WTC11 (cell line): Measurements from ENCODE around the gene COL18A1. TPM values are rescaled to one million over a fixed set of nuclear protein-coding genes. Genes with fewer than 3 reads are reported as not detected.

Experiments
- ATAC-seq: fragments of 200-7000 bp; cut with Tn5 transposase; 2 replicates; pipeline ENCODE4 v1.10.0; 2021; ENCODE audit warnings: mild to moderate bottlenecking, moderate library complexity
- CTCF ChIA-PET: fragments of 300-600 bp; sonication (Branson Sonifier 250); formaldehyde crosslinking; loops from one replicate; lab custom pipeline; 2021; ENCODE audit warnings: antibody characterized with exemption; lab: Charles Lee
- POLR2A ChIA-PET: fragments of 350-600 bp; sonication (Branson Sonifier 250); formaldehyde crosslinking; loops from one replicate; lab custom pipeline; 2021; ENCODE audit warnings: antibody characterized with exemption; lab: Charles Lee
- DNase-seq: peaks from one replicate; pipeline ENCODE4 v3.0.0; 2021; ENCODE audit warnings: low spot score
- H3K27ac Mint-ChIP-seq: 2 replicates; pipeline ENCODE4 v1.8.0; 2021; ENCODE audit warnings: mixed read lengths
- H3K27me3 Mint-ChIP-seq: 2 replicates; pipeline ENCODE4 v1.8.0; 2021; ENCODE audit warnings: low read depth, mild to moderate bottlenecking, moderate library complexity, mixed read lengths
- H3K36me3 Mint-ChIP-seq: 2 replicates; pipeline ENCODE4 v1.8.0; 2021; ENCODE audit warnings: mixed read lengths
- H3K4me1 Mint-ChIP-seq: 2 replicates; pipeline ENCODE4 v1.8.0; 2022; ENCODE audit warnings: mixed read lengths
- H3K4me3 Mint-ChIP-seq: 2 replicates; pipeline ENCODE4 v1.8.0; 2021; ENCODE audit warnings: mild to moderate bottlenecking, moderate library complexity, mixed read lengths
- H3K9me3 Mint-ChIP-seq: 2 replicates; pipeline ENCODE4 v1.8.0; 2021; ENCODE audit warnings: mixed read lengths
- CREM ChIP-seq: sonication (generic); formaldehyde crosslinking; IDR thresholded peaks from 2 replicates; pipeline ENCODE4 v1.8.1; 2022; ENCODE audit warnings: mild to moderate bottlenecking, missing genetic modification reagents, moderate library complexity
- ETV6 ChIP-seq: sonication (generic); formaldehyde crosslinking; IDR thresholded peaks from 2 replicates; pipeline ENCODE4 v1.8.1; 2022; ENCODE audit warnings: mild to moderate bottlenecking, missing genetic modification reagents
- FOXK1 ChIP-seq: sonication (generic); formaldehyde crosslinking; IDR thresholded peaks from 2 replicates; pipeline ENCODE4 v1.8.0; 2022; ENCODE audit warnings: mild to moderate bottlenecking, moderate library complexity, missing genetic modification reagents
- GRHL2 ChIP-seq: fragments of 250-450 bp; sonication (Bioruptor Pico); IDR thresholded peaks from 2 replicates; pipeline ENCODE4 v1.8.0; 2022; ENCODE audit warnings: mild to moderate bottlenecking, moderate library complexity; ENCODE audit not compliant: insufficient replicate concordance, severe bottlenecking
- IRF2 ChIP-seq: sonication (generic); formaldehyde crosslinking; IDR thresholded peaks from 2 replicates; pipeline ENCODE4 v1.8.0; 2022; ENCODE audit warnings: low read depth, missing genetic modification reagents, borderline replicate concordance
- MYBL2 ChIP-seq: sonication (generic); formaldehyde crosslinking; IDR thresholded peaks from 2 replicates; pipeline ENCODE4 v1.8.1; 2023; ENCODE audit warnings: mild to moderate bottlenecking, moderate library complexity, missing genetic modification reagents
- NR2C2 ChIP-seq: sonication (generic); formaldehyde crosslinking; IDR thresholded peaks from 2 replicates; pipeline ENCODE4 v1.8.0; 2022; ENCODE audit warnings: mild to moderate bottlenecking, missing genetic modification reagents
- PRRX2 ChIP-seq: fragments of 250-450 bp; sonication (Bioruptor Pico); IDR thresholded peaks from 2 replicates; pipeline ENCODE4 v1.8.0; 2021; ENCODE audit warnings: mild to moderate bottlenecking
- SMAD4 ChIP-seq: sonication (generic); formaldehyde crosslinking; IDR thresholded peaks from 2 replicates; pipeline ENCODE4 v1.8.0; 2022; ENCODE audit warnings: mild to moderate bottlenecking, missing genetic modification reagents
- SP1 ChIP-seq: sonication (generic); formaldehyde crosslinking; conservative IDR thresholded peaks from 2 replicates; pipeline ENCODE4 v1.8.1; 2022; ENCODE audit warnings: missing genetic modification reagents
- total RNA-seq: library from RNA; stranded (reverse); gene quantifications from 3 replicates; pipeline ENCODE4 v1.2.3, GENCODE V29; 2021
- TF ChIP-seq, protein P1 (sequence below): sonication (generic); formaldehyde crosslinking; IDR thresholded peaks from 2 replicates; pipeline ENCODE4 v1.8.0; 2022; ENCODE audit warnings: mild to moderate bottlenecking, missing genetic modification reagents
- TF ChIP-seq, protein P2 (sequence below): fragments of 250-450 bp; sonication (Bioruptor Pico); IDR thresholded peaks from 2 replicates; pipeline ENCODE4 v2.1.2; 2022; ENCODE audit warnings: mild to moderate bottlenecking, moderate library complexity
- TF ChIP-seq, protein P3 (sequence below): sonication (generic); formaldehyde crosslinking; IDR thresholded peaks from 2 replicates; pipeline ENCODE4 v1.8.0; 2023; ENCODE audit warnings: mild to moderate bottlenecking, missing genetic modification reagents
- TF ChIP-seq, protein P4 (sequence below): fragments of 200-600 bp; IDR thresholded peaks from 2 replicates; pipeline ENCODE4 v1.8.0; 2022; ENCODE audit warnings: antibody characterized with exemption
- TF ChIP-seq, protein P5 (sequence below): sonication (generic); formaldehyde crosslinking; IDR thresholded peaks from 2 replicates; pipeline ENCODE4 v1.8.1; 2022; ENCODE audit warnings: missing genetic modification reagents, borderline replicate concordance
- TF ChIP-seq, protein P6 (sequence below): sonication (generic); formaldehyde crosslinking; IDR thresholded peaks from 2 replicates; pipeline ENCODE4 v1.8.0; 2022; ENCODE audit warnings: mild to moderate bottlenecking, missing genetic modification reagents
- TF ChIP-seq, protein P7 (sequence below): sonication (generic); formaldehyde crosslinking; IDR thresholded peaks from 2 replicates; pipeline ENCODE4 v1.8.0; 2022; ENCODE audit warnings: mild to moderate bottlenecking, missing genetic modification reagents
- TF ChIP-seq, protein P8 (sequence below): sonication (generic); formaldehyde crosslinking; IDR thresholded peaks from 2 replicates; pipeline ENCODE4 v1.8.1; 2022; ENCODE audit warnings: mild to moderate bottlenecking, moderate library complexity, missing genetic modification reagents
- TF ChIP-seq, protein P9 (sequence below): sonication (generic); formaldehyde crosslinking; IDR thresholded peaks from 2 replicates; pipeline ENCODE4 v1.8.0; 2022; ENCODE audit warnings: mild to moderate bottlenecking, missing genetic modification reagents

The COL18A1 gene
- total RNA-seq, 1 experiment from 2014 or later = 231 TPM

DNA sequence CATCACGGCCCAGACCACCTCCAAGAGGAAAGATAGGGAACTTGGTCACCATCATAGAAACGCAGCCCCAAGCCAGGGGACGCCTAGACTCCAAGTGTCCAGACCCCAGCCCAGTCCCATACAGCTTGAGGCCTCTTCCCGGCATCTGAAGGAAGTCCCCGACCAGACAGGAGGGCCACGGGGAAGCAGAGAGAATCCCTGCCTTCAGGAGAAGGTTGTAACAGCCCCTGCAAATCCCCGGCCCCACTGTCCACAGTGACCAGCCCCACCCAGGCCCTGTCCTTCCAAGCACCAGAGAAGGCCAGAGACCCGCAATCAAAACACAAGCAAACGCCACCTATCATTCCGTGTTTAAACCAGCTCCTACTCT lies 135.6 kb downstream of the COL18A1 start:
- Mint-ChIP-seq H3K27ac (no peak overlapping the region), H3K4me3 (peak overlapping the region; percentile 64)
- POLR2A ChIA-PET = no interaction called here
- DNase-seq (peak; percentile 5), ATAC-seq (no peak)
- CTCF ChIA-PET = interaction anchor here (1.0 kb wide), 1 partner anchor 15 kb away, joined by 4 read pairs; no protein-coding TSS in a partner anchor
- no peak for TF ChIP-seq GRHL2 (CRISPR knock-in tag)
- TF ChIP-seq, protein P1, sequence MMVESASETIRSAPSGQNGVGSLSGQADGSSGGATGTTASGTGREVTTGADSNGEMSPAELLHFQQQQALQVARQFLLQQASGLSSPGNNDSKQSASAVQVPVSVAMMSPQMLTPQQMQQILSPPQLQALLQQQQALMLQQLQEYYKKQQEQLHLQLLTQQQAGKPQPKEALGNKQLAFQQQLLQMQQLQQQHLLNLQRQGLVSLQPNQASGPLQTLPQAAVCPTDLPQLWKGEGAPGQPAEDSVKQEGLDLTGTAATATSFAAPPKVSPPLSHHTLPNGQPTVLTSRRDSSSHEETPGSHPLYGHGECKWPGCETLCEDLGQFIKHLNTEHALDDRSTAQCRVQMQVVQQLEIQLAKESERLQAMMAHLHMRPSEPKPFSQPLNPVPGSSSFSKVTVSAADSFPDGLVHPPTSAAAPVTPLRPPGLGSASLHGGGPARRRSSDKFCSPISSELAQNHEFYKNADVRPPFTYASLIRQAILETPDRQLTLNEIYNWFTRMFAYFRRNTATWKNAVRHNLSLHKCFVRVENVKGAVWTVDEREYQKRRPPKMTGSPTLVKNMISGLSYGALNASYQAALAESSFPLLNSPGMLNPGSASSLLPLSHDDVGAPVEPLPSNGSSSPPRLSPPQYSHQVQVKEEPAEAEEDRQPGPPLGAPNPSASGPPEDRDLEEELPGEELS (CRISPR knock-in tag) = no peak
- TF ChIP-seq, all 79 proteins: peak for 0
- no peaks in the 10 kb centered on the region; the same call in 1 of the 2 replicates for H3K27me3 Mint-ChIP-seq
- 0 out of 2 replicates have a peak, but pooled peaks cover 3% of the 10 kb centered on the region for H3K36me3 Mint-ChIP-seq
- H3K4me1 Mint-ChIP-seq = peaks cover 7% of the 10 kb centered on the region; the same call in 1 of the 2 replicates
- H3K9me3 Mint-ChIP-seq = no peaks in the 10 kb centered on the region

DNA sequence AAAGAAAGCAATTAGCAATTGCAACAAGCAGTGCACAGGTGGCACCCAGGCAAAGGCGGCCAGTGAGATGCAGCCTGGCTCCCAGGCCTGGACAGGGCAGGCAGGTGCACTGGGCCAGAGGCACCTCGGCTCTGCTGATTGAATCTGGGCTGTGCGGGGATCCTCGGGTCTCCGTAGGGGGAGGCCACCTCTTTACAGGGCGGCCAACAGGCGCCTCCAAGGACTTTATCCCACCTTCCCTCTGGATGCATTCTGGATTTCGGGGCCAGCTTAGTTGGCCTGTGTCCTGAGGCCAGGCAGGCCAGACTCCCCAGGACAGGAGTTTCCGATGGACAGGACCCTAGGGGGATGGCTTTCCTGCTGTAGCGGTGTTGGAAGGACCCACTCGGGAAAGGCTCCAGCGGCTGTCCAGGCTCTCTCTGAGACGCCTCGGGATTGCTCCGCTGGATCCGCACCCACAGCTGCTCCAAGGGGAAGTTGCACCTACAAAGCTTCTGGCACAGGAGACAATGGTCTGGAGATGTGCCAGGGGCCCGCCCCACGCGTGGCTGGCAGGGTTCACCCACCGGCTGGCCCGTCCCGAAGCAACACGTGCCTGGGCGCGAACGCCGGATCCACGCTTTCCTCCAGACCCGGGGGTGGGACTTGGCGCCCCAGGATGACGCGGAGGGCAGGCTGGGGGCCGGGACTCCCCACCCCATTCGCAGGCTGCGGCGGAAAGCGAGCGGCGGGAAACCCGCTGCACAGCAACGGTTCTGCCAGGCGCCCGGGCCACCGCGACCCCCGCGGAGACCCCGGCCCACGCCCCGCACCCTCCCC lies 136.5 kb downstream of the COL18A1 start:
- ChIA-PET POLR2A (no interaction called here), CTCF (interaction anchor here (1.0 kb wide), 1 partner anchor 279 kb away, joined by 5 read pairs; no protein-coding TSS in a partner anchor)
- Mint-ChIP-seq H3K9me3 (no peaks in the 10 kb centered on the region), H3K36me3 (0 out of 2 replicates have a peak, but pooled peaks cover 3% of the 10 kb centered on the region), H3K27me3 (peaks cover 1% of the 10 kb centered on the region), H3K27ac (no peak overlapping the region), H3K4me1 (peaks cover 7% of the 10 kb centered on the region; the same call in 1 of the 2 replicates), H3K4me3 (peak overlapping the region; percentile 64)
- peak; percentile 21 for ATAC-seq
- DNase-seq = peak; percentile 25
- TF ChIP-seq, protein P2, sequence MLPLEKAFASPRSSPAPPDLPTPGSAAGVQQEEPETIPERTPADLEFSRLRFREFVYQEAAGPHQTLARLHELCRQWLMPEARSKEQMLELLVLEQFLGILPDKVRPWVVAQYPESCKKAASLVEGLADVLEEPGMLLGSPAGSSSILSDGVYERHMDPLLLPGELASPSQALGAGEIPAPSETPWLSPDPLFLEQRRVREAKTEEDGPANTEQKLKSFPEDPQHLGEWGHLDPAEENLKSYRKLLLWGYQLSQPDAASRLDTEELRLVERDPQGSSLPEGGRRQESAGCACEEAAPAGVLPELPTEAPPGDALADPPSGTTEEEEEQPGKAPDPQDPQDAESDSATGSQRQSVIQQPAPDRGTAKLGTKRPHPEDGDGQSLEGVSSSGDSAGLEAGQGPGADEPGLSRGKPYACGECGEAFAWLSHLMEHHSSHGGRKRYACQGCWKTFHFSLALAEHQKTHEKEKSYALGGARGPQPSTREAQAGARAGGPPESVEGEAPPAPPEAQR = no peak
- TF ChIP-seq, protein P3, sequence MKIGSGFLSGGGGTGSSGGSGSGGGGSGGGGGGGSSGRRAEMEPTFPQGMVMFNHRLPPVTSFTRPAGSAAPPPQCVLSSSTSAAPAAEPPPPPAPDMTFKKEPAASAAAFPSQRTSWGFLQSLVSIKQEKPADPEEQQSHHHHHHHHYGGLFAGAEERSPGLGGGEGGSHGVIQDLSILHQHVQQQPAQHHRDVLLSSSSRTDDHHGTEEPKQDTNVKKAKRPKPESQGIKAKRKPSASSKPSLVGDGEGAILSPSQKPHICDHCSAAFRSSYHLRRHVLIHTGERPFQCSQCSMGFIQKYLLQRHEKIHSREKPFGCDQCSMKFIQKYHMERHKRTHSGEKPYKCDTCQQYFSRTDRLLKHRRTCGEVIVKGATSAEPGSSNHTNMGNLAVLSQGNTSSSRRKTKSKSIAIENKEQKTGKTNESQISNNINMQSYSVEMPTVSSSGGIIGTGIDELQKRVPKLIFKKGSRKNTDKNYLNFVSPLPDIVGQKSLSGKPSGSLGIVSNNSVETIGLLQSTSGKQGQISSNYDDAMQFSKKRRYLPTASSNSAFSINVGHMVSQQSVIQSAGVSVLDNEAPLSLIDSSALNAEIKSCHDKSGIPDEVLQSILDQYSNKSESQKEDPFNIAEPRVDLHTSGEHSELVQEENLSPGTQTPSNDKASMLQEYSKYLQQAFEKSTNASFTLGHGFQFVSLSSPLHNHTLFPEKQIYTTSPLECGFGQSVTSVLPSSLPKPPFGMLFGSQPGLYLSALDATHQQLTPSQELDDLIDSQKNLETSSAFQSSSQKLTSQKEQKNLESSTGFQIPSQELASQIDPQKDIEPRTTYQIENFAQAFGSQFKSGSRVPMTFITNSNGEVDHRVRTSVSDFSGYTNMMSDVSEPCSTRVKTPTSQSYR (CRISPR knock-in tag) = no peak
- TF ChIP-seq, protein P4, sequence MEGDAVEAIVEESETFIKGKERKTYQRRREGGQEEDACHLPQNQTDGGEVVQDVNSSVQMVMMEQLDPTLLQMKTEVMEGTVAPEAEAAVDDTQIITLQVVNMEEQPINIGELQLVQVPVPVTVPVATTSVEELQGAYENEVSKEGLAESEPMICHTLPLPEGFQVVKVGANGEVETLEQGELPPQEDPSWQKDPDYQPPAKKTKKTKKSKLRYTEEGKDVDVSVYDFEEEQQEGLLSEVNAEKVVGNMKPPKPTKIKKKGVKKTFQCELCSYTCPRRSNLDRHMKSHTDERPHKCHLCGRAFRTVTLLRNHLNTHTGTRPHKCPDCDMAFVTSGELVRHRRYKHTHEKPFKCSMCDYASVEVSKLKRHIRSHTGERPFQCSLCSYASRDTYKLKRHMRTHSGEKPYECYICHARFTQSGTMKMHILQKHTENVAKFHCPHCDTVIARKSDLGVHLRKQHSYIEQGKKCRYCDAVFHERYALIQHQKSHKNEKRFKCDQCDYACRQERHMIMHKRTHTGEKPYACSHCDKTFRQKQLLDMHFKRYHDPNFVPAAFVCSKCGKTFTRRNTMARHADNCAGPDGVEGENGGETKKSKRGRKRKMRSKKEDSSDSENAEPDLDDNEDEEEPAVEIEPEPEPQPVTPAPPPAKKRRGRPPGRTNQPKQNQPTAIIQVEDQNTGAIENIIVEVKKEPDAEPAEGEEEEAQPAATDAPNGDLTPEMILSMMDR = no peak
- TF ChIP-seq, protein P5, sequence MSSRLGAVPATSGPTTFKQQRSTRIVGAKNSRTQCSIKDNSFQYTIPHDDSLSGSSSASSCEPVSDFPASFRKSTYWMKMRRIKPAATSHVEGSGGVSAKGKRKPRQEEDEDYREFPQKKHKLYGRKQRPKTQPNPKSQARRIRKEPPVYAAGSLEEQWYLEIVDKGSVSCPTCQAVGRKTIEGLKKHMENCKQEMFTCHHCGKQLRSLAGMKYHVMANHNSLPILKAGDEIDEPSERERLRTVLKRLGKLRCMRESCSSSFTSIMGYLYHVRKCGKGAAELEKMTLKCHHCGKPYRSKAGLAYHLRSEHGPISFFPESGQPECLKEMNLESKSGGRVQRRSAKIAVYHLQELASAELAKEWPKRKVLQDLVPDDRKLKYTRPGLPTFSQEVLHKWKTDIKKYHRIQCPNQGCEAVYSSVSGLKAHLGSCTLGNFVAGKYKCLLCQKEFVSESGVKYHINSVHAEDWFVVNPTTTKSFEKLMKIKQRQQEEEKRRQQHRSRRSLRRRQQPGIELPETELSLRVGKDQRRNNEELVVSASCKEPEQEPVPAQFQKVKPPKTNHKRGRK = no peak
- 0 out of 2 replicates have a peak, but pooled peaks have one; percentile 18 for TF ChIP-seq CREM (CRISPR knock-in tag)
- TF ChIP-seq, protein P6, sequence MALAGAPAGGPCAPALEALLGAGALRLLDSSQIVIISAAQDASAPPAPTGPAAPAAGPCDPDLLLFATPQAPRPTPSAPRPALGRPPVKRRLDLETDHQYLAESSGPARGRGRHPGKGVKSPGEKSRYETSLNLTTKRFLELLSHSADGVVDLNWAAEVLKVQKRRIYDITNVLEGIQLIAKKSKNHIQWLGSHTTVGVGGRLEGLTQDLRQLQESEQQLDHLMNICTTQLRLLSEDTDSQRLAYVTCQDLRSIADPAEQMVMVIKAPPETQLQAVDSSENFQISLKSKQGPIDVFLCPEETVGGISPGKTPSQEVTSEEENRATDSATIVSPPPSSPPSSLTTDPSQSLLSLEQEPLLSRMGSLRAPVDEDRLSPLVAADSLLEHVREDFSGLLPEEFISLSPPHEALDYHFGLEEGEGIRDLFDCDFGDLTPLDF (CRISPR knock-in tag) = no peak
- TF ChIP-seq ETV6 (CRISPR knock-in tag) = no peak
- no peak; the same call in 1 of the 2 replicates for TF ChIP-seq SP1 (CRISPR knock-in tag)
- TF ChIP-seq PRRX2 (CRISPR knock-in tag) = no peak
- TF ChIP-seq NR2C2 (CRISPR knock-in tag) = no peak
- TF ChIP-seq, protein P7, sequence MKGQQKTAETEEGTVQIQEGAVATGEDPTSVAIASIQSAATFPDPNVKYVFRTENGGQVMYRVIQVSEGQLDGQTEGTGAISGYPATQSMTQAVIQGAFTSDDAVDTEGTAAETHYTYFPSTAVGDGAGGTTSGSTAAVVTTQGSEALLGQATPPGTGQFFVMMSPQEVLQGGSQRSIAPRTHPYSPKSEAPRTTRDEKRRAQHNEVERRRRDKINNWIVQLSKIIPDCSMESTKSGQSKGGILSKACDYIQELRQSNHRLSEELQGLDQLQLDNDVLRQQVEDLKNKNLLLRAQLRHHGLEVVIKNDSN = peak; percentile 37; the same call in 1 of the 2 replicates
- TF ChIP-seq SMAD4 = no peak
- TF ChIP-seq, protein P8, sequence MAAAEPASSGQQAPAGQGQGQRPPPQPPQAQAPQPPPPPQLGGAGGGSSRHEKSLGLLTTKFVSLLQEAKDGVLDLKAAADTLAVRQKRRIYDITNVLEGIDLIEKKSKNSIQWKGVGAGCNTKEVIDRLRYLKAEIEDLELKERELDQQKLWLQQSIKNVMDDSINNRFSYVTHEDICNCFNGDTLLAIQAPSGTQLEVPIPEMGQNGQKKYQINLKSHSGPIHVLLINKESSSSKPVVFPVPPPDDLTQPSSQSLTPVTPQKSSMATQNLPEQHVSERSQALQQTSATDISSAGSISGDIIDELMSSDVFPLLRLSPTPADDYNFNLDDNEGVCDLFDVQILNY (CRISPR knock-in tag) = no peak
- TF ChIP-seq MYBL2 (CRISPR knock-in tag) = peak; percentile 64; the same call in 1 of the 2 replicates
- TF ChIP-seq, protein P9, sequence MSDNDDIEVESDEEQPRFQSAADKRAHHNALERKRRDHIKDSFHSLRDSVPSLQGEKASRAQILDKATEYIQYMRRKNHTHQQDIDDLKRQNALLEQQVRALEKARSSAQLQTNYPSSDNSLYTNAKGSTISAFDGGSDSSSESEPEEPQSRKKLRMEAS (CRISPR knock-in tag) = peak; percentile 94
- TF ChIP-seq IRF2 = no peak
- TF ChIP-seq FOXK1 (CRISPR knock-in tag) = 0 out of 2 replicates have a peak, but pooled peaks have one; percentile 52
